ENCODE results near the gene WNT7B.

WNT7B gene

DNA sequence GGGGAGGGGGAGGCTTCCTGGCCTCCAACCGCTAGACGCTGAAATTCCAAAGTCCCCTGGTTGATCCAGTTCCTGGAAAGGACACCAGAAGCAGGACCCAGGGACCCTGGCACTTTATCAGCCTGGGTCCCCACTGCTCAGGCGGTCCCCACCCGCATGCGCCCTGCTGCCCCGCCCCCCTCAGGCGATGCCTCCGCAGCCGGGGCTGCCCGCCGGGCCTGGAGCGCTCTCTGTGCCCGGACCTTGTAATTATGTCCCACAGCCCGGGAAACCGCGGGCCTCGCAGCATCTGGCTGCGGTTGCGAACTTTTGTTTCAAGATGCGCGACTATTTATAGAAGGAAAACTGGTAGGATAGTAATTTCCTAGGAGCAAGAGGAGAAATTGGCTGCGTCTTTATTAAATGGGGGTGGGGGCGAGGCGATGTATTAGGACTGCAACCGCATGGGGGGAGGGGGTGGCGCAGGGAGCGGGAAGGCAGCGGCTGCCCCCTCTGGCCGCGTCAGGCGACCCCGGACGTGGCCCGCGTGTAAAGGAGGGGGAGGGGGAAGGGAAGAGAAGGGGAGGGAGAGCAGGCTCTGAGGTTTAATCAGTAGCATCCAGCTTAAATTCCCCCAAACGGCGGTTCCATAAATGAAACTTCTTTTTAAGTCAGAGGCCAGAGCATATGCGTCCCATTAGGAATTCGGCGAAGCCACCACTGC, 6.1 kb downstream of the WNT7B start:
- no peak for DNase-seq

DNA sequence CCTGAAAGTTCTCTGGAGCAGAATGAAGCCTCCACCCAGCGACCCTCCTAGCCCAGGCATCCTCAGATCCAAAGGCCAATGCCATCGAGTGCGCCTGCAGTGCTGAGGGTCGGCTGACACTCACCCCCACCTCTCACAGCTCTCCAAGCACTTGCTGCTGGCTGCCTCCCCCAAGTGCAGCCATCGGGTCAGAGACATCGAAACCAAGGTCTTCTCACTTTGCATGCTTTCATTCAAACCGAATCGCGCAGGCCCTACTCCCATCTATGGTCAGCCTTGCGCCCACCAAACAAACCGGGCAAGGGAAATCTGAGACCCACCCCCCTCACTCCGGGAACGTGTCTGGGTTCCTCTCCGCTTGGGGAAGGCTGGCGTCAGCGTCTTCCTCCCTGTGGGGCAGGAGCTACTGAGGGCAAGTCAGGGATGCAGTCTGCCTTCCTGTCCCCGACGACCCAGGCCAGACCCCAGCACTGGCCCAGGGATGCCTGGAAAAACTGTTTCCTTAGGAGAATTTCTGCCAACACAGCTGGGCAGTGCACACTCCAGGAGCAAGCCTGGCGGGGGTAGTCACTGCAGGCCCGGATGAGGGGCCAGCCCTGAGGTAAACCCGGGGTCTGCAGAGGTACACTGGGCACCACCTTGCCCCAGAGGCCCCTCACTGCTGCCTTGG, 7.0 kb downstream of the WNT7B start:
- DNase-seq: no peak

DNA sequence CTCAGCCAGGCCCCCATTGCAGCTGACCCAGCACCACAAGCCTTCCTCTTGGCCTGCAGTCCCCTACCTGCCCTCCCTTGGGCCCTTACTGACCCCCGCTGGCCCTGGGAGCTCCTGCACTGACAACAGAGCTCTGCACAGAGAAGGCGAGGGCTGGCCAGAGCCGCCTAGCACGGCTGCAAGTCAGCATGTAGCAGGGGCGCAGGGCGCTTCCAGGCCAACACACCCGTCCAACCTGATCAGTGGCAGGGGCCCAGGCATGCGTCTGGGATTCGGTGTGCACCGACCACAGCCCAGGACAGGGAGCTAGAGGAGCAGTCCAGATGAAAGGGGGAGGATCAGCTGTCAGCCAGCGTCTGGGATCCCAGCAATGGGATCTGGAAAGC, 7.6 kb downstream of the WNT7B start:
- no peak for DNase-seq

DNA sequence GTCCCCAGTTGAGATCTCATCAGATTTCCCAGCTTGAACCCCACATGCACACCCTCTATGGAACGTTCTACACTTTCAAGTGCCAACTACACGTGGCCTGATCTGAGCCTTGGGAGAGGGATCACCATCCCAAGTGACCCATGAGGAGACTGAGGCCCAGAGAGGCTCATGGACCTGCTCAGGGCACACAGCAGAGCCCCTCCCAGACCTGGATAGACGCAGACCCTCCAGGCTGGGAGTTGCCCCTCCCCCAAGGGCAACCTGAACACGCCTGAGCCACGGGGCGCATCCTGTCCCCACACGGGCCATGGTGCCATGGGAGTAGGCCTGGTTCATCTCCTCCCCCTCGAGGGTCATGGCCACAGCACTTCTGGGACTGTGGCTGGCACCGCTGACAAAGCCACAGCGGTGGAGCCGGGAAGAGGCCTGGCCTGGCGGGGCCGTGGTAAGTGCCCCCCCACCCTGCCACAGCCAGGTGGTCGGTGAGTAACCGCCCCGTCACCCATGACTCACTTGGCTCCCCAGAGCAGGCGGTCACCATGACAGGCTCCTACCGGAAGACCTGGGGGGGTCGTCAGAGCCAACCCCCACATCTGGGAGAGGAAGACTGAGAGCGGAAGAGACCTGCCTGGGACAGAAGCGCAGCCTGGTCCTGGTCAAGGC, 8.1 kb downstream of the WNT7B start:
- DNase-seq: no peak

DNA sequence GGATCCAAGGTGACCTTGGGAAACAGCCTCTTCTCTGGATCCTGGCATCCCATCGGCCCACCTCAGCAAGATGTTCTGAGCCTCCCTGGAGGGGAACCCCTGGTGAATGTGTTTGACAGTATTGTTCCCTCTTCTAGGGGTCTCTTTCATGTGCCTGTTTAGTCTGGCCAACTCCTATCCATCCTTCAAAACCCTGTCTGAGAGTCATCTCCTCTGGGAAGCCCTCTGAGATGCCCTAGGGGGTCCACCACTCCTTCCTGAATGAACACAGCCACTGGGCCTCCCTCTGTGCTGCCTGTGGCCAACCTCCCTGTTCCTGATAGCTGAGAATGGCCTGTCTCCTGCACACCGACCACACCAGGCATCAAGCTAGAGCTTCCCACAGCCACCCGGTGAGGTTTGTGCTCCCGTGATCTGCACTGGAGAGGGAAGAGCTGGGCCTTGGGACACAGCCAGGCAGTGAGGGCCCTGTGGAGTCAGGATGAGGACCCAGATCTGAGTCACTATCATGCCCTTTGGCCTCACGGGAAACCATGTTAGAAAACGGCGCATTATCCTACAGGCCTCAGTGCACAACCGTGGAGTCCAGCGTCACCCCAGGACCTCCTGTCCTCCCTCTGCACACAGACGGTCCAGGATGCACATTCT, 8.8 kb downstream of the WNT7B start:
- DNase-seq: no peak

DNA sequence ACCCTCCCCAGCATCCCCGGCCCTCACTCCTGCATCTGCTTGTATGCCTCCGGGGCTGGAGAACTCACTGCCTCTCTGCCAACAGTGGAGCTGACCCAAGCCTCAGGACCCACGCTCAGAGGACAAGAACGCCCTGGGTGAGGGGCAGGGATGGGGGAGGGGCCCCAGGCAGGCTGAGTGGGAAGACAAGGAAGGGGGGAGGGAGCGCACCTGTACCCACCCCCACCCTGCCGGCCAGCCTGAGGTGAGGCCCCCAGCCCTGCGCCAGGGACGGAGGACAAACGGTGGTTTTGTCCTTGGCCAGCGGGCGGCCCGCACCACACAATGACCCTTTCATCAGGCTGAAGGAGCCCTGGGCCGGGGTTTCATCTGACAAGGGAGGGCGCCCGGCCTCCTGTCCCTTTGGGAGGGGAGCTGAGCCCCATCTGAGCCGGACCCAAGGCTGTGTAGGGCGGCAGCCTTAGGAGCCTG, 10.0 kb downstream of the WNT7B start:
- DNase-seq: no peak

DNA sequence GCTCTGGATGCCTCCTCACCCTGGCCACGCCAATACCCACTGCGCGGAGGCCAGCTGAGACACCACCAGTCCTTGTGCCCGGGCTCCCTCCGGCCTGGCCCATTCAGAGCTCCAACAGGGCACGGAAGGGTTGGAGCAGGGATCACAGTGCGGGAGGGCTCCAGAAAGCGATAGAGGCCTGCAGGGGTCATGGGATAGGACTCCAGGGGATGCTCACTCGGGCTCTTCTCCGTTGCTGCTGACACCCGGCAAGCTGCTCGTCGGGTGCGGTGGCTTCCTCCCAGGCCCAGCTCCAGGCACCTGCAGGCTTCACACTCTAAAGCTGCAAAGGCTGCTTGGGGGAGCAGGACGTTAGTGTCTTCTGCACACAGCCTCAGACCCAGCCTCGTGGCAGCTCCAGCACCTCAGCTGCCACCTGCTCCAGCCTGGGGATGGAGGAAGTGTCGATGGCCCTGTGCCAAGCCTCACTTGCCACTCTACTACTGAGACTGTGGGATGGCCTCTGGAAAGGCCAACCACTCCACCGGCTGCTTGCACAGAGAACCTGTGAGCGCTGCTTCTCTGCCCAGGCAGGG, 10.6 kb downstream of the WNT7B start:
- DNase-seq: no peak

DNA sequence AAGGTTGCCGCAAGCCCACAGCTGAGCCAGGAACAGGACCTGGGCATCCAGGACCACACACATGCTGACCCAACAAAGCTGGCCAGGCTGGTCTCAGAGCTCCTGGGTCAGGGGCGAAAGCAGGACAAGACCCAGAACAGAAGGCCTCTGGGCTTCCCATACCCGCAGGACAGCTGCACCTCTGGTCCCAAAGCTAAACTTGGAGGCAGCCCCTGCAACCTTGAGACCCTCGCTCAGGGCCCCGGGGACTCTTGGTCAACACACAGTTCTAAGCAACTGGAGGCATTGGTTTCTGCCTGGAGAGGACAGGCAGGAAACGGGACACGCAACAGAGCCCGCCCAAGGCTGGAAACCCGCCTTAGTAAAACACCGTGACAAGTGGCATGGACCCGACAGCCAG, 11.4 kb downstream of the WNT7B start:
- DNase-seq: no peak

DNA sequence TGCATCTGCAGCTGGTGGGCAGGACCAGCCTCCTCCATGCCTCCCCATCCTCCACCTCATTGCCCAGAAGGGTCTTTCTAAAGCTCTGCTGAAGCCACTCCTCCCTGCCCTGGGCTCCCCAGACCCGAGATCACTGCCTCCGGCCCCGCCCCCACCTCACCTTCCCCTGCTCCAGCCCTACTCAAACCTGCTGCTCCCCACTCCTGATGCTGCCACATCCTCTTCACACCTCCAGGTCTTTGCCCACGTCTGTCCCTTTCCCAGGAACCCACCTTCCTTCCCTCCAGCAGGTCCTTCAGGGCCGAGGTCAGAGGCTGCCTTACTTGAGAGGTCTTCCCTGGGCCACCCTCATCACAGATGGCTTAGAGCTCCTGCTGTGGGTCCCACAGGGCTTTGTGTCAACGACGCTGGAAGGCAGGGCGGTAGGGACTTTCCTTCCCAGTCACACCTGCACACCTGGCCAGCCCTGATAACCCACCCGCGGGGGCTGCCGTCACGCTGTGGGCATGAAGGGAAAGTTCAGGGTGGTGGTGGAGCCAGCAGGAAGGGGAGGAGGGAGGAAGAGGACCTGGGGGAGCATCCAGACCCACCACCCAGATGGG, 11.9 kb downstream of the WNT7B start:
- DNase-seq: no peak

DNA sequence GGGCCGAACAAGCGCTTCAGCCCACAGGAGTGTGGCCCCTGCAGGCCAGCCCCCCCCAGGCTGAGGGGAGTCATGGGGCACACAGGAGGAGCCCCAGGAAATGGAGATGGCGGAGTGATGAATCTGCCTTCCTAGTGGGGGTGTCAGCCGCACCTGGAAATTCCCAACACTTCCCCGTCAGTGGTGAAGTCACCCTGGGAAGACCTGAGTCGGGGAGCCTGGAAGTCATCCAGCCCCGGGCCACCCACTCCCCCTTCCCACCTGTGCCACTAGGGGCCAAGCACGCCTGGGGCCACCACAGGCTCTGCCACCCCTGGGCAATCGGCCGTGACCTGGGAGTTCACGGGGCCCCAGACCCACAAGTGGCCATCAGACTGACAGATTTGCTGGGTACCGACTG, 12.6 kb downstream of the WNT7B start:
- DNase-seq: no peak

DNA sequence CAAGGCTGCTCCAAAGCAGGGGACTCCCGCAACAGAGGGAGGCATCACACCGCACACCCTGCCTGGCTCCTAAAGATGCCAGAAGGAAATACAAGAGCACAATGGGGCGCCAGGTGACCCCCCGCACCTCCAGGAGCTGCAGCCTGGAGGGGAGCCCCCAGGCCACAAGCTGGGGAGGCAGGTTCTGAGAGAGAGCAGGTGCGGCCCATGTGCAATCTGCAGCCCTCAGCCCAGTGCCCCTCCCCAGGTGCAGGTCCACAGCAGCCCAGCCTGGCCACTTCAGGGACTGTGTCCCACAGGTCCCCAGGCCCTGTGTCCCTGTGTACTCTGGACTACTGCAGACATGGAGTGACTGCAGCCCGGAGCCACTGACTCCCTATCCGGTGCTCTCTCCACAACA, 13.1 kb downstream of the WNT7B start:
- DNase-seq: no peak

DNA sequence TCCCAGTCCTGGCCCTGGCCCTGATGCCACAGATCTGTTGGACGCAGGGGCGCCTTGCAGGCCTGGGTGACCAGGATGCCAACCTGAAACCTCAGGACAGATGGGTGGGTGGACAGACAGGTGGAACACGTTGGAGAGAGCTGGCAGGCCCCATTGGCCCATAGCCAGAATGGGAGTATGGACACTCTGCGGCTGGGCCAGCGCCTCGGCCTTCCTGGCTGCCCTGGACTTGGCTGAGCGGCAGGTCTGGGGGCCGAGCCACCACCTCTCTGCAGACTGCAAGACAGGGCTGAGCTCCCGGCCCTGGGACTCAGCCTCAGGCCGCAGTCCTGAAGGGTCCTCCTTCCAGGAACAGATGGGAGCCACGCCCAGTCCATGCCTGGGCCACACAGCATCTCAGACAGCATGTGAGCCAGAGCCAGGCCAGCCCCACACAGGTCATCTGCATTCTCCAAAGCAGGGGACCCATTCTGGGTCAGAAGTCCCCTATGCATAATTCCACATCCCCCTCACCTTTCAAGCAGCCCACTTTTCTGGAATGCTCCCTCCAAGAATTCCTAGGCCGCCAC, 14.1 kb downstream of the WNT7B start:
- no peak for DNase-seq

DNA sequence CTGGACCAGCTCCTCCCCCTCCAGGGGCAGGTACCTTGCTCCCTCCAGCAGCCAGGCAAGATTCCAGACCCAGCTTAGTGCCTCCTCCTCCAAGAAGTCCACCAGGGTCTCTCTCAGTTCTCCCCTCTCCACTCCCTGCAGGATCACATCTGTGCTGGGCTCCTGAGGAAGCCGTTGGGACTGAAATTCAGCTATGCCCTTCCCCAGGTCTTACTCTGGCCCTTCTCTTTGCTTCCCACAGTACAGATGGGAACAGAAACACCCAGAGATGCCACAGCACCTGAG, 14.6 kb downstream of the WNT7B start:
- no peak for DNase-seq

DNA sequence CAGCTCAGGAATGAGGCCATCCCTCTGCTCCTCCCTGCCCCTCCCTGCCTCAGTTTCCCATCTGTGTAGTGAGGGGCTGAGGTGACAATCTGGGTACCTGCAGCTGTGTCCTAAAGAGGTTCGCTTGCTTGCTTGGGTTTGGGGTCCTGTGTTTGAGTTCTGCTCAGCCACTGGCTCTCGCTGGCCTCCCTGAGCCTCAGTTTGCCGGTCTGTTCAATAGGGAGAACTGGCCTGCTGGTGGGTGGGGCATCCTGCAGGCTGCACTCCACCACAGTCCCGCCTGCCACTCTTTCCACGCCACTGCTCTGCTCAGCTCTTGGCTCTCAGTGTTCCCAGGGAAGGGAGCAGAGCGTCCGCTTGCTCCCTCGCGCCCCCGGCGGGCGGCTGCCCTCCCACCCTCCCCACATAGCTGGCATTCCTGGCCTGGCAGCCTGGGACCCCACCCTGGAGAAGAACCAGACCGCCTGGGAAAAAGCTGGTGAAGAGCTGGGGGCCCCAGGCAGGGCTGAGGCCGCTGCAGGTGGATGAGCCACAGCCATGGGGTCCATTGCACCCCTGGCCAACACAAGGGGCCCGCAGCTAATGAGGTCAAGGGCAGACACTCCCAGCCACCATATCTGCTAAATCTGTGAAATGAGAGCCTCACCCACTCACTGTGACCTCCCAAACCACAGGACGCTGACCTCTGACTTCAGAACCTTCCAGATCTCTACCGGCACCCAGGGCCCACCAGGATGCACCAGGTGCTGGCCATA, 15.1 kb downstream of the WNT7B start:
- DNase-seq: no peak

DNA sequence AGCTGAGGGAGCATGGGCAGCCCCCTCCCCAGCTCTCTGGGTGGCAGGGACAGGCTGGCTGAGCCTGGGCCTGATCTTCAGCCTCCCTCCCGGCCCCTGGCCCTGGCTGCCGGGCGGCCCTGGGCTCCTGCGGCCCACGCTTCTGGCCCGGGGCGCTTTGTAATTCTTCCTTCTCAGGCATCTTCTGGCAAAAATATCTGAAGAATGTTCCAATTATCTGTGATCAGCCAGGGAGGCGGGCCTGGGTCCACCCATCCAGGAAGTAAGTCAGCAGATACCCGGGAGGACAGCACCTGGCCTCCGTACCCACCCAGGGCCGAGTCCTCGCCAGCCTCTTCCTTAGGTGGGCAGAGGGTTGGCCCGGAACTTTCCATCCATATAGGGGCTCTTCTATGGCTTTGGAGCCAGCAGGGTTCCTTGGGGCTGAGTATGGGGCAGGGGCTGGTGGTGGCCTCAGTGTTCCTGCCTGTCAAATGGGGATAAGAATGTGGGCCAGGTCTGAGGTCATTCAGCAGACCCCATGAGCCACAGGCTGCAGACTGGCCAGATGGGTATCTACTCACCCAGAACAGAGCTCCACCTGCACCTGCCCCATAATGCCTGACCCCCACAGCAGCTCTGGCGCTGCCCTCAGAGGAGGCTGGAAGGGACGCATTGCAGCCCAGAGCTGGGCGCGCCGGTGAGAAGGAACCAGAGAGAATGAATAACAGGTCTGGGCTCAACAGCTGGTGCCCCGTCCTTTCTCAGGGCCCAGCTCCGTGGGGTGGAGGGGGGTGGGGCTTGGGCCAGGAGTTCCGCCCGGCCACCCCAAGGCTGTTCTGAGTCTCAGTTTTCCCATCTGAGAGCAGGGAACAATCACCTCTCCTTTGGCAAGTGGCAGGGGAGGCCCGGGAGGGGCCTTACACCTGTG, 16.2 kb downstream of the WNT7B start:
- no peak for DNase-seq

DNA sequence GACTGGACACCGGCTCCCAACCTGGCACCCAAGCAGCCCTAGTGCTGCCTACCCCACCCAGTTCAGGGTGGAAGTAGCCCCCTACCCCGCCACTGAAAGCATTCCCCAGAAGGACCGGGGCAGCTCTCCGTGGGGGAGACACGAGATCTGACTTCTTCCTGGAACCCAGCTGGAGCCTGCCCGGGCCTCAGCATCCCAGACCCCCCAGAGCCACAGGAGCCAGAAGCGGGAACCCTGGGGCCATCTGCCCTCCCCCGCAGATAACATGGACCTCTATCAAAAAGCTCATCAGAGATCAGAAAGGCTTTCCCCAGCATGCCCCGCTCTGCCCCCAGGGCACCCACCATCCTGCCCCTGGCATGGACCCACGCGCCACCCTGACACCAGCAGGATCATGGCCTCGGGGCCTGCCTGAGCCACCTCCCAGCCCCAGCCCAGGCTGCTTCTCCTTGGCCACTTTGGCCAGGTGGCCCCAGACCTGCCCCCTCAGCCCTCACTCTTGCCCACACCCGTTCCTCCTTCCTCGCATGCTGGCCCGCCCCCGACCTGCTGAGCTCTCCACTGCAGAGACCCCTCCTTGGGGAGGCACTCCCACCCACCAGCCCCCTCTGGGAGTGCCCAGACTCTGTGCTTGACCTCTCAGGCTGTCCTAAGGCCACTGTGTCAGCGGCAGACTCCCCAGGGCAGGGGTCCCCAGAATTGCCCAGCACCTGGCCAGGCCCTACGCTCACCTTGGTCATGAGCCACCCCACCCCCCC, 17.1 kb downstream of the WNT7B start:
- DNase-seq: no peak

DNA sequence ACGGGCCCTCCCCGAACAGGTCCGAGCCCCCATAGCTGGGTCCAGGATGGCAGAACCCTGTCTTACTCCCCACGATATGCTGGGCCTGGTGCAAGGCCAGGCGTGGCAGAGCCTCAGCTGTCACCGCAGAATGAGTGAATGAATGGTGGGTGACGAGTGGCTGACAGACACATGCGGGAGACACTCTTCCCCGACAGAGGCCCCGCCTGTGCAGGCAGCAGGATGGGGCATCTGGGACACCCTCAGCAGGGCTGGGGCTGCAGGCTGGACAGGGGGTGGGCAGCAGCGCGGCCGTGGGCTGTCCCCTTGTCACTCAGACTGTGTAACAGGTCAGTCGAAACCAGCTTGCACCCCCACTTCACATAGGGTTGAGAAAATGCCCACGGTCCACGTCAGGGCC, 18.0 kb downstream of the WNT7B start:
- no peak for DNase-seq

DNA sequence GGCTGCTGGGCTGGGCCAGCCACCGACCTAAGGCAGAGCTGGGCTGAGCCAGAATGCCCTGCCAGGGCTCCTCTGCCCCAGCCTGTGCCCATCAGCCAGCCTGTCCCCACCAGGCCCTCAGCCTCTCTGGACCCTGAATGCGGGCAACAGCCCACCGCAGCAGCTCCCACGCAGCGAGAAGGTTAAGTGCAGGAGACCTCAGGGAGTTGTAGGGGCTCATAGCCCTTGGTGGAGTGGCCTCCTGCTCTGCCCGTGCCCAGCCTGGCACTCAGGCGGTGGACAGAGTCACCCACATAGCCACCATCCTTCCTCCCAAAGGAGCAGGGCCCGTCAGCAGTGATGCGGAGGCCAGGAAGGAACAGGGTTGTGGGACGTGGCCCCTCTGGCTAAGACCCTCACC, 19.1 kb downstream of the WNT7B start:
- no peak for DNase-seq

DNA sequence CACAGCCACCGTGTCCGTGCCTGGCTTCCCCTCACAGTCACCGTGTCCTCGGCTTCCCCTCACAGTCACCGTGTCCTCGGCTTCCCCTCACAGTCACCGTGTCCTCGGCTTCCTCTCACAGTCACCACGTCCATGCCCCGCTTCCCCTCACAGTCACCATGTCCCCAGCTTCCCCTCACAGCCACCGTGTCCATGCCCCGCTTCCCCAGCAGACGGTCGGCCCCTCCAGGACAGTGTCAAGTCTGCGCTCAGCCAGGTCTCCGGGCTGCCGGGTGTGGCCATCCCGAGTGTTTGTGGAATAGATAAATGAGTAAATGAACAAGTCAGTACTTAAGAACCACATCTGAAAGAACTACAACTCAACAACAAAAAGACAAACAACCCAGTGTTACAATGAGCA, 23.8 kb downstream of the WNT7B start:
- no peak for DNase-seq

DNA sequence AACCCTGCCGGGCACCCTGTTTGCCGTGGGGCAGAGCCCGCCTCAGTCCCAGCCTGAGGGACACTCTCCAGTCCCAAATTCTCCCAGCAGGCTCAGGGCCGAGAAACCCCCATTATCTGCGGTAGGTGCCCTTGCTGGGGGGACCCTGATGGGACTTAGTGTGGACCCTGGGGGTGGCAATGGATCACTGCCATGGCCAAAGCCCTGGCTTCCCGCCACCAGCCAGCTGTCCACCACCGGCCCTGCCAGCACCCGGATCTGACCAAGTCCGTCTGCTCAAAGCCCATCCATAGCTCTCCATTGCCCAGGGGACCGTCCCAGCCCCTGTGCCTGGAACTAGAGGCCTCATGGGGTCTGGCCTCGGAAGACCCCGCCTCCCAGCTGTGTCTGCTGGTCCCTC, 24.4 kb downstream of the WNT7B start:
- no peak for DNase-seq
